Ishikawa (cell line): ENCODE results near the gene ATP6AP1.

Source experiments
- CEBPB ChIP-seq: IDR thresholded peaks from 2 replicates; pipeline ENCODE4 v1.6.1; 2012
- CREB1 ChIP-seq: IDR thresholded peaks from 2 replicates; pipeline ENCODE4 v1.6.1; 2012; ENCODE audit warnings: low read depth
- EGR1 ChIP-seq: IDR thresholded peaks from 2 replicates; pipeline ENCODE4 v1.6.1; 2012
- EP300 ChIP-seq: IDR thresholded peaks from 2 replicates; pipeline ENCODE4 v1.6.1; 2012; ENCODE audit warnings: borderline replicate concordance
- FOXM1 ChIP-seq: IDR thresholded peaks from 2 replicates; pipeline ENCODE4 v1.6.1; 2012; ENCODE audit warnings: low read depth, borderline replicate concordance
- NFIC ChIP-seq: IDR thresholded peaks from 2 replicates; pipeline ENCODE4 v1.6.1; 2012
- RAD21 ChIP-seq: IDR thresholded peaks from 2 replicates; pipeline ENCODE4 v1.6.1; 2012; ENCODE audit warnings: low read depth
- TAF1 ChIP-seq: IDR thresholded peaks from 2 replicates; pipeline ENCODE4 v1.6.1; 2012; ENCODE audit warnings: low read depth, mild to moderate bottlenecking
- TCF12 ChIP-seq: IDR thresholded peaks from 2 replicates; pipeline ENCODE4 v1.6.1; 2012; ENCODE audit warnings: low read depth
- TEAD4 ChIP-seq: IDR thresholded peaks from 2 replicates; pipeline ENCODE4 v1.6.1; 2012
- YY1 ChIP-seq: IDR thresholded peaks from 2 replicates; pipeline ENCODE4 v1.6.1; 2012; ENCODE audit warnings: low read depth
- ZBTB7A ChIP-seq: IDR thresholded peaks from 2 replicates; pipeline ENCODE4 v1.6.1; 2012; ENCODE audit warnings: low read depth
- TF ChIP-seq, protein P1 (sequence below): IDR thresholded peaks from 2 replicates; pipeline ENCODE4 v1.6.1; 2012; ENCODE audit warnings: low read depth, mild to moderate bottlenecking
- TF ChIP-seq, protein P2 (sequence below): IDR thresholded peaks from 2 replicates; pipeline ENCODE4 v1.6.1; 2012
- TF ChIP-seq, protein P3 (sequence below): IDR thresholded peaks from 2 replicates; pipeline ENCODE4 v1.6.1; 2012

ATP6AP1 gene

DNA sequence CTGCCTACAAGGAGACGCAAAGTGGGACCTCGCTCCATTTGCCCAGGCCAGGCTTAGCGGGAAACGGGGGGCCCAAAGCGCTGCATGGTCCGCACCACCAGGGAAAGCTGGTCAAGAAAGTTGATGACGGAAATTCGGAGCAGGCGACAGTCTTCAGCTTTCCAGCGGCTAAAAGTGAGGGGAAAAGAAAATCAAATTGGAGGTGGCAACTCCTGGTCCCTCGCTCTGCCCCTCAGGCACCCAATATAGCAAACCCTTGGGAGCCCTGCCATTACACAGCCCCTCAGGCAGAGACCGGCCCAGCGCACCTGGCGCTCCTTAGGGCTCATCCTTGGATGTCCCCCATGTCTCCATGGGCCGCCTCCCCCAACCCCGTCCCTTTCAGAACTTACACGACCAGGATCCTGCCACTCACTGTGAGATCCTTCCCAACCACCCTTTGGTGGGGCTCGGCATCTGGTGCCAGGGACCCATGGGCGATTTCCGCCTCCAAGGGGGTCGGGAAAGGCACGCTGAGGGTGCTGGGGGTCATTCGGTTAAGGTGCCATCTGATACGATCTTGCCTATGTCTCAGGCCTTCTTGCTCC is 49.5 kb downstream of the ATP6AP1 start:
- TF ChIP-seq TCF12 (no peak), EGR1 (no peak), EP300 (no peak), NFIC (no peak), TEAD4 (no peak), RAD21 (no peak), ZBTB7A (no peak), FOXM1 (no peak), CEBPB (no peak), TAF1 (no peak), YY1 (no peak), CREB1 (no peak)
- TF ChIP-seq, protein P1, sequence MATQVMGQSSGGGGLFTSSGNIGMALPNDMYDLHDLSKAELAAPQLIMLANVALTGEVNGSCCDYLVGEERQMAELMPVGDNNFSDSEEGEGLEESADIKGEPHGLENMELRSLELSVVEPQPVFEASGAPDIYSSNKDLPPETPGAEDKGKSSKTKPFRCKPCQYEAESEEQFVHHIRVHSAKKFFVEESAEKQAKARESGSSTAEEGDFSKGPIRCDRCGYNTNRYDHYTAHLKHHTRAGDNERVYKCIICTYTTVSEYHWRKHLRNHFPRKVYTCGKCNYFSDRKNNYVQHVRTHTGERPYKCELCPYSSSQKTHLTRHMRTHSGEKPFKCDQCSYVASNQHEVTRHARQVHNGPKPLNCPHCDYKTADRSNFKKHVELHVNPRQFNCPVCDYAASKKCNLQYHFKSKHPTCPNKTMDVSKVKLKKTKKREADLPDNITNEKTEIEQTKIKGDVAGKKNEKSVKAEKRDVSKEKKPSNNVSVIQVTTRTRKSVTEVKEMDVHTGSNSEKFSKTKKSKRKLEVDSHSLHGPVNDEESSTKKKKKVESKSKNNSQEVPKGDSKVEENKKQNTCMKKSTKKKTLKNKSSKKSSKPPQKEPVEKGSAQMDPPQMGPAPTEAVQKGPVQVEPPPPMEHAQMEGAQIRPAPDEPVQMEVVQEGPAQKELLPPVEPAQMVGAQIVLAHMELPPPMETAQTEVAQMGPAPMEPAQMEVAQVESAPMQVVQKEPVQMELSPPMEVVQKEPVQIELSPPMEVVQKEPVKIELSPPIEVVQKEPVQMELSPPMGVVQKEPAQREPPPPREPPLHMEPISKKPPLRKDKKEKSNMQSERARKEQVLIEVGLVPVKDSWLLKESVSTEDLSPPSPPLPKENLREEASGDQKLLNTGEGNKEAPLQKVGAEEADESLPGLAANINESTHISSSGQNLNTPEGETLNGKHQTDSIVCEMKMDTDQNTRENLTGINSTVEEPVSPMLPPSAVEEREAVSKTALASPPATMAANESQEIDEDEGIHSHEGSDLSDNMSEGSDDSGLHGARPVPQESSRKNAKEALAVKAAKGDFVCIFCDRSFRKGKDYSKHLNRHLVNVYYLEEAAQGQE, result no peak
- TF ChIP-seq, protein P2, sequence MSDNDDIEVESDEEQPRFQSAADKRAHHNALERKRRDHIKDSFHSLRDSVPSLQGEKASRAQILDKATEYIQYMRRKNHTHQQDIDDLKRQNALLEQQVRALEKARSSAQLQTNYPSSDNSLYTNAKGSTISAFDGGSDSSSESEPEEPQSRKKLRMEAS, result no peak
- TF ChIP-seq, protein P3, sequence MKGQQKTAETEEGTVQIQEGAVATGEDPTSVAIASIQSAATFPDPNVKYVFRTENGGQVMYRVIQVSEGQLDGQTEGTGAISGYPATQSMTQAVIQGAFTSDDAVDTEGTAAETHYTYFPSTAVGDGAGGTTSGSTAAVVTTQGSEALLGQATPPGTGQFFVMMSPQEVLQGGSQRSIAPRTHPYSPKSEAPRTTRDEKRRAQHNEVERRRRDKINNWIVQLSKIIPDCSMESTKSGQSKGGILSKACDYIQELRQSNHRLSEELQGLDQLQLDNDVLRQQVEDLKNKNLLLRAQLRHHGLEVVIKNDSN, result no peak

- TF ChIP-seq YY1, result no peak
- no peak for TF ChIP-seq TEAD4
- no peak for TF ChIP-seq EP300
- peak; percentile 18; the same call in 1 of the 2 replicates for TF ChIP-seq TAF1
- TF ChIP-seq, protein P2, result peak; percentile 98
- TF ChIP-seq TCF12, result no peak
- no peak for TF ChIP-seq CREB1
- no peak for TF ChIP-seq ZBTB7A
- TF ChIP-seq, protein P3, result 0 out of 2 replicates have a peak, but pooled peaks have one; percentile 29
Observed at GRCh38 chrX:154478728-154479622, 50.5 kb downstream of the ATP6AP1 start, which contains the start of gene LAGE3. TSS of gene LAGE3 (minus strand) at chrX:154479281. CDS start at chrX:154478915, 366 bp downstream.

- TF ChIP-seq RAD21 (no peak), FOXM1 (no peak), EP300 (no peak), TEAD4 (no peak), EGR1 (no peak)
Observed at GRCh38 chrX:154481195-154481594, 52.7 kb downstream of the ATP6AP1 start.

- TF ChIP-seq, protein P2, result no peak
- no peak for TF ChIP-seq EGR1
- no peak for TF ChIP-seq TAF1
- TF ChIP-seq ZBTB7A, result no peak
- TF ChIP-seq TEAD4, result no peak
Observed at GRCh38 chrX:154481911-154482601, 53.6 kb downstream of the ATP6AP1 start.

GRCh38 chrX:154482786-154483185 is 54.3 kb downstream of the ATP6AP1 start:
- TF ChIP-seq EP300 (no peak), CEBPB (no peak), FOXM1 (no peak), CREB1 (no peak), TCF12 (no peak), ZBTB7A (no peak), NFIC (no peak)
- TF ChIP-seq, protein P1, result no peak
- TF ChIP-seq, protein P2, result no peak
